ENCODE results near the gene SH3GL2. TPM values are rescaled to one million over a fixed set of nuclear protein-coding genes. Genes with fewer than 3 reads are reported as not detected.
"Not testable (repeated sequence)": the region's sequence is repeated elsewhere in the genome, so short reads cannot be mapped to it uniquely, and the experiment has no call there.

Gene SH3GL2
- total RNA-seq, 4 donors from 2014 or later: 0.45 to 2.5 TPM; not detected in 2

DNA sequence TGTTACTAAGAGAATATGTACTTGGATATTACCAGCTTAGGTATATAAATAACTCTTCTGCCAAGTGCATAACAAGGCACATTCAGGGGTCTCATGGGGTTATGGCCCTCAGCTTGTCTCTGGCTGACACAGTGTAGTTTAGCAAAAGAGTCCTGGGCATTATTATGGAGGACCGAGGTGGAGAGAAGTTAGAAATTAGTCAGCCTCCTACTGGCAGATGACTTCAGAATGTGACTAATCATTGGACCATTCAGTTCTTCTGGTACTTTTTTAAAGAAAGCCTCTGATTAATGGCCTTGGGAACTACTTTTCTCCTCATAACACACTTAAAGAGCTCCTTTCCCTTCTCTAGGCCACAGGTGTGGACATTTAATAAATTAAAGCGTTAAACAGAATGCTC lies 178.9 kb downstream of the SH3GL2 start:
- 83 to 97% methylated on average over 2 of the region's 2 CpGs for WGBS, 2 donors
- intact Hi-C loops (cut with DNase I): no loop called here
- Histone ChIP-seq H3K27ac (no peak overlapping the region), H3K4me3 (replicated peaks in 1 of 3) (no peak overlapping the region), H3K4me1 (no peaks in the 10 kb centered on the region), H3K36me3 (no peaks in the 10 kb centered on the region), H3K9me3 (no peaks in the 10 kb centered on the region), H3K27me3 (no peaks in the 10 kb centered on the region)
- no peak for TF ChIP-seq POLR2A (IDR thresholded peaks at IDR 0.05)
- TF ChIP-seq, protein P1, sequence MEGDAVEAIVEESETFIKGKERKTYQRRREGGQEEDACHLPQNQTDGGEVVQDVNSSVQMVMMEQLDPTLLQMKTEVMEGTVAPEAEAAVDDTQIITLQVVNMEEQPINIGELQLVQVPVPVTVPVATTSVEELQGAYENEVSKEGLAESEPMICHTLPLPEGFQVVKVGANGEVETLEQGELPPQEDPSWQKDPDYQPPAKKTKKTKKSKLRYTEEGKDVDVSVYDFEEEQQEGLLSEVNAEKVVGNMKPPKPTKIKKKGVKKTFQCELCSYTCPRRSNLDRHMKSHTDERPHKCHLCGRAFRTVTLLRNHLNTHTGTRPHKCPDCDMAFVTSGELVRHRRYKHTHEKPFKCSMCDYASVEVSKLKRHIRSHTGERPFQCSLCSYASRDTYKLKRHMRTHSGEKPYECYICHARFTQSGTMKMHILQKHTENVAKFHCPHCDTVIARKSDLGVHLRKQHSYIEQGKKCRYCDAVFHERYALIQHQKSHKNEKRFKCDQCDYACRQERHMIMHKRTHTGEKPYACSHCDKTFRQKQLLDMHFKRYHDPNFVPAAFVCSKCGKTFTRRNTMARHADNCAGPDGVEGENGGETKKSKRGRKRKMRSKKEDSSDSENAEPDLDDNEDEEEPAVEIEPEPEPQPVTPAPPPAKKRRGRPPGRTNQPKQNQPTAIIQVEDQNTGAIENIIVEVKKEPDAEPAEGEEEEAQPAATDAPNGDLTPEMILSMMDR (IDR thresholded peaks at IDR 0.05): no peak
- no peak for DNase-seq

DNA sequence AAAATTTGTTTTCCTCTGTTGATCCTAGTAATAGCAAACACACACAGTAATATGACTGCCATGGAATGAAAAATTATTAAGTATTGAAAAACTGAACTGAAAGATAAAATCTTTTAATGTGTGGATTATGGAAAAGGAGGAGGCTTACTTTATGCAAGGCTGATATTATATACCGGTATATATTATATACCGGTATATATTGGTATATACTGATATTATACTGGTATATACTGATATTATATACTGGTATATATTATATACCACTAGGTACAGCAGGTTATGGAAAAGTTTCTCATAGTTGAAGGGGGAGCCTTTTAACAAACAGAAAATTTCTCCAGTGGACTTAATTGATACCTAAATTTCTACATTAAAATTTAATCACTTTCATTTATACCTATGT lies 181.4 kb downstream of the SH3GL2 start:
- TF ChIP-seq, protein P1 (IDR thresholded peaks at IDR 0.05): no peak
- no peak for TF ChIP-seq POLR2A (IDR thresholded peaks at IDR 0.05)
- WGBS, 2 donors: 96 to 97% methylated on average over 2 of the region's 2 CpGs
- H3K27me3 ChIP-seq: no peaks in the 10 kb centered on the region
- no peaks in the 10 kb centered on the region for H3K9me3 ChIP-seq
- DNase-seq: no peak
- intact Hi-C loops (cut with DNase I): no loop called here
- H3K27ac ChIP-seq: no peak overlapping the region
- no peaks in the 10 kb centered on the region for H3K36me3 ChIP-seq
- no peak overlapping the region for H3K4me3 ChIP-seq (replicated peaks in 1 of 3)
- no peaks in the 10 kb centered on the region for H3K4me1 ChIP-seq

- WGBS, 2 donors: 67 to 77% methylated on average over 6 of the region's 6 CpGs
- Histone ChIP-seq H3K4me1 (no peaks in the 10 kb centered on the region), H3K36me3 (no peaks in the 10 kb centered on the region), H3K4me3 (replicated peaks in 1 of 3) (no peak overlapping the region), H3K27ac (no peak overlapping the region), H3K9me3 (no peaks in the 10 kb centered on the region), H3K27me3 (no peaks in the 10 kb centered on the region)
- TF ChIP-seq POLR2A (IDR thresholded peaks at IDR 0.05): no peak
- TF ChIP-seq, protein P1 (IDR thresholded peaks at IDR 0.05): no peak
- intact Hi-C loops (cut with DNase I): no loop called here
- DNase-seq: no peak
These were observed 183.3 kb downstream of the SH3GL2 start for GRCh38 chr9:17761984-17762676.

DNA sequence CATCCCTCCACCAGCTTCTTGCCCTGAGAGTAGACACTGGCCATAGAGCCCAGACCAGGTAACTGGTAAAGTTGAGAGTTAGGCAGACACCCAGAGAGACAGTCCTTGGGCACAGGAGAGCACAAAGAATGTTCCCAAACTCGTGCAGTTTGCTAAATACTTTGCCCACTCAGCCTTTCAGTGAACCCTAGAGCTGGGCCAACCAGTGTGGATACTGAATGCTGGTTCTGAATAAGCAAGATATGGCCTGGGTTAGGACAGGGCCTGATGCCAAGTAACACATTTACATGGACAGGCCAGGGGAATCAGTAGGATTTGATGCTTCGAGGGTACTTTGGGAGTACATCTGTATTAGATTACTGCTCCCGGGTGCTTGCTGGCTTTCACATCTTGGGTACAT lies 185.4 kb downstream of the SH3GL2 start:
- intact Hi-C loops (cut with DNase I): no loop called here
- Histone ChIP-seq H3K9me3 (no peaks in the 10 kb centered on the region), H3K36me3 (no peaks in the 10 kb centered on the region), H3K4me1 (no peaks in the 10 kb centered on the region), H3K27ac (no peak overlapping the region), H3K27me3 (no peaks in the 10 kb centered on the region), H3K4me3 (replicated peaks in 1 of 3) (no peak overlapping the region)
- WGBS, 2 donors: 68 to 69% methylated on average over 3 of the region's 3 CpGs
- TF ChIP-seq, protein P1 (IDR thresholded peaks at IDR 0.05): no peak
- no peak for TF ChIP-seq POLR2A (IDR thresholded peaks at IDR 0.05)
- DNase-seq: peak; percentile 76 to 77

DNA sequence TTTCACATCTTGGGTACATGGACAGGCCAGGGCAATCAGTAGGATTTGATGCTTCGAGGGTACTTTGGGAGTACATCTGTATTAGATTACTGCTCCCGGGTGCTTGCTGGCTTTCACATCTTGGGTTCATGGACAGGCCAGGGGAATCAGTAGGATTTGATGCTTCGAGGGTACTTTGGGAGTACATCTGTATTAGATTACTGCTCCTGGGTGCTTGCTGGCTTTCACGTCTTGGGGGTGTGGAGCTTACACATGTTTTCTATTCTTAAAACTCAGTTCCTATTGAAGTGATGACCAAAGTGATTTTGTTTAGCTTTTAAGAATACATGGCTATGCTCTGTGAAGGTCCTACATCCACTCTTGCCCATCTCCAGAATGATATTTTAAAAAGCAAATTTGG lies 186.3 kb downstream of the SH3GL2 start:
- H3K9me3 ChIP-seq; intact Hi-C loops (cut with DNase I); H3K4me1 ChIP-seq; H3K4me3 ChIP-seq (replicated peaks in 1 of 3); H3K27ac ChIP-seq; H3K36me3 ChIP-seq; DNase-seq; H3K27me3 ChIP-seq: not testable (repeated sequence)
- WGBS, 2 donors: 81 to 86% methylated on average over 3 to 4 of the region's 4 CpGs

All from thyroid gland (tissue), 4 donors.